ENCODE results near the gene FZD10. TPM values are rescaled to one million over a fixed set of nuclear protein-coding genes. Genes with fewer than 3 reads are reported as not detected.
A peak's percentile ranks its signal among the peaks of the same experiment; 100 is the strongest.

The FZD10 gene
- total and polyA plus RNA-seq, 2 of the 8 experiments (the other 6 are each of a cell fraction or from before 2014, with no cell fraction given): 0.11 to 0.60 TPM

DNA sequence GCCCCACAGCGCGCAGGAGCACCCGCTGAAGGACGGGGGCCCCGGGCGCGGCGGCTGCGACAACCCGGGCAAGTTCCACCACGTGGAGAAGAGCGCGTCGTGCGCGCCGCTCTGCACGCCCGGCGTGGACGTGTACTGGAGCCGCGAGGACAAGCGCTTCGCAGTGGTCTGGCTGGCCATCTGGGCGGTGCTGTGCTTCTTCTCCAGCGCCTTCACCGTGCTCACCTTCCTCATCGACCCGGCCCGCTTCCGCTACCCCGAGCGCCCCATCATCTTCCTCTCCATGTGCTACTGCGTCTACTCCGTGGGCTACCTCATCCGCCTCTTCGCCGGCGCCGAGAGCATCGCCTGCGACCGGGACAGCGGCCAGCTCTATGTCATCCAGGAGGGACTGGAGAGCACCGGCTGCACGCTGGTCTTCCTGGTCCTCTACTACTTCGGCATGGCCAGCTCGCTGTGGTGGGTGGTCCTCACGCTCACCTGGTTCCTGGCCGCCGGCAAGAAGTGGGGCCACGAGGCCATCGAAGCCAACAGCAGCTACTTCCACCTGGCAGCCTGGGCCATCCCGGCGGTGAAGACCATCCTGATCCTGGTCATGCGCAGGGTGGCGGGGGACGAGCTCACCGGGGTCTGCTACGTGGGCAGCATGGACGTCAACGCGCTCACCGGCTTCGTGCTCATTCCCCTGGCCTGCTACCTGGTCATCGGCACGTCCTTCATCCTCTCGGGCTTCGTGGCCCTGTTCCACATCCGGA is 1.4 kb downstream of the FZD10 start (continued):
- TF ChIP-seq KDM4A (IDR thresholded peaks at IDR 0.05; ENCODE audit: low read depth, low read length, severe bottlenecking): peak; percentile 17
- no peak for TF ChIP-seq CTBP2 (IDR thresholded peaks at IDR 0.05; ENCODE audit: borderline replicate concordance, insufficient read depth, insufficient read length, low read length)
- TF ChIP-seq SUZ12 (IDR thresholded peaks at IDR 0.05; ENCODE audit: low read length): peak; percentile 100
- TF ChIP-seq BCL11A (IDR thresholded peaks at IDR 0.05; ENCODE audit: low read depth in 2 of 2, low read length in 2 of 2): no peak
- no peak for TF ChIP-seq POLR2AphosphoS5 (IDR thresholded peaks at IDR 0.05; ENCODE audit: low read depth, low read length)
- no peak for TF ChIP-seq SP4 (IDR thresholded peaks at IDR 0.05; ENCODE audit: low read length)
- TF ChIP-seq KDM5A (IDR thresholded peaks at IDR 0.05; ENCODE audit: low read length): no peak
- TF ChIP-seq RNF2 (IDR thresholded peaks at IDR 0.05; ENCODE audit: borderline replicate concordance, low read depth, low read length, missing control alignments, poor library complexity, severe bottlenecking): peak; percentile 82
- TF ChIP-seq RBBP5 (IDR thresholded peaks at IDR 0.05; ENCODE audit: borderline replicate concordance, low read depth, low read length): 0 out of 2 replicates have a peak, but pooled peaks have one; percentile 11
- no peak for TF ChIP-seq TBP (IDR thresholded peaks at IDR 0.05; ENCODE audit: low read depth, low read length)
